AG09309 (cell line): ENCODE data around the gene TSACC.

Experiments
- DNase-seq: peaks from one replicate; pipeline ENCODE4 v3.0.0-alpha.2; 2010; ENCODE audit warnings: low read depth
- H3K4me3 ChIP-seq: 2 replicates; pipeline ENCODE4 v1.5.1; 2011; ENCODE audit warnings: mild to moderate bottlenecking, low read depth, low read length, moderate library complexity; ENCODE audit not compliant: control insufficient read depth
- CTCF ChIP-seq: IDR thresholded peaks from 2 replicates; pipeline ENCODE4 v1.5.1; 2011; ENCODE audit warnings: mild to moderate bottlenecking, low read depth, low read length, inconsistent platforms; ENCODE audit not compliant: insufficient read depth, control insufficient read depth; ENCODE audit errors: missing control alignments

TSACC gene

GRCh38 chr1:156393095-156393494 is 54.8 kb downstream of the TSACC start:
- H3K4me3 ChIP-seq, result no peak overlapping the region
- no peak for TF ChIP-seq CTCF
- DNase-seq, result no peak

- no peak overlapping the region for H3K4me3 ChIP-seq
- DNase-seq, result no peak
- no peak for TF ChIP-seq CTCF
These were observed 55.8 kb downstream of the TSACC start for GRCh38 chr1:156394082-156394481.

- TF ChIP-seq CTCF, result no peak
These were observed 56.6 kb downstream of the TSACC start for GRCh38 chr1:156394835-156395461.

More at GRCh38 chr1:156394835-156395461, 56.6 kb downstream of the TSACC start:
- no peak overlapping the region for H3K4me3 ChIP-seq
- DNase-seq, result no peak
